ENCODE data around the gene MAPK7. TPM values are rescaled to one million over a fixed set of nuclear protein-coding genes. Genes with fewer than 3 reads are reported as not detected.

Gene MAPK7
- total RNA-seq, 4 donors from 2014 or later: 29.5 to 62.4 (median 39.3) TPM

DNA sequence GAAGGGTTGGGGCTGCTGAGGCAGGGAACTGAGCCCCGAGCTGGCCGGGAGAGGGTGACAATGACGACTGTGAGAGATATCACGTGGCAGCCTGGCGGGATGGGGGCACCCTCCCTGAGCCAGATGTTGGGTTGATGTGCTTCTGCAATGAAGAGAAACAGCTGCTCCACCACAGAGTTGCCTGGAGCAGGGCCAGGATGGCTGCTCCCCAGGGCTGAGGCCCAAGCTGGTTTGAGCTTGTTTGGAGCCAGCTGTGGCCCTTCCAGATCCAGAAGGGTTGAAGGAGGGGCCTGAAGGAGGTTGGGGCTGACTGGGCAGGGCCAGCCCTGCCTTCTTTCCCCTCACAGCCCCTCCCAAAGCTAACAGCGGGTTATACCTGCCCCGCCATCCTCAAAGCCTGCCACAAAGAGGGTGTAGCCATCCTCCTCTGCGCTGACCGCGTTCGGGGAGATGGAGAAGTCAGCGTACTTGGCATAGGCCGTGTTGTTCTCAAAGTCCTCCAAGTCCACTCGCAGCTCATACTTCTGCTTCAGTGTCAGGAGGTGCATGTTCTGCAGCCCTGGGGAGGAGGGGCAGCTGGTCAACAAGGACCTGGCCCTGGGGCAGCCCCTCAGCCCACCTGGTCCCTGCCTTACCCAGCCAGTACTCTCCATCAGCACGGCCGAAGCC is 6.6 kb downstream of the MAPK7 start:
- Histone ChIP-seq H3K4me1 (peaks cover 3 to 97% (median 56%) of the 10 kb centered on the region in 4 donors), H3K36me3 (peaks cover 2 to 48% (median 30%) of the 10 kb centered on the region in 3 donors), H3K27ac (peak overlapping the region; percentile 83 to 97 (median 96)), H3K4me3 (peak overlapping the region in 1 of 4 donors; percentile 6), H3K27me3 (no peaks in the 10 kb centered on the region), H3K9me3 (no peaks in the 10 kb centered on the region)
- DNase-seq (ENCODE audit: low spot score in 2 of 2): peak; percentile 92 to 94
- 28 to 40% methylated on average over 14 to 15 of the region's 16 CpGs for WGBS, 2 donors
- TF ChIP-seq EP300 (IDR thresholded peaks at IDR 0.05) (peak; percentile 29 to 90), POLR2A (IDR thresholded peaks at IDR 0.05) (peak in 1 of 2 donors; percentile 27)
- TF ChIP-seq, protein P1, sequence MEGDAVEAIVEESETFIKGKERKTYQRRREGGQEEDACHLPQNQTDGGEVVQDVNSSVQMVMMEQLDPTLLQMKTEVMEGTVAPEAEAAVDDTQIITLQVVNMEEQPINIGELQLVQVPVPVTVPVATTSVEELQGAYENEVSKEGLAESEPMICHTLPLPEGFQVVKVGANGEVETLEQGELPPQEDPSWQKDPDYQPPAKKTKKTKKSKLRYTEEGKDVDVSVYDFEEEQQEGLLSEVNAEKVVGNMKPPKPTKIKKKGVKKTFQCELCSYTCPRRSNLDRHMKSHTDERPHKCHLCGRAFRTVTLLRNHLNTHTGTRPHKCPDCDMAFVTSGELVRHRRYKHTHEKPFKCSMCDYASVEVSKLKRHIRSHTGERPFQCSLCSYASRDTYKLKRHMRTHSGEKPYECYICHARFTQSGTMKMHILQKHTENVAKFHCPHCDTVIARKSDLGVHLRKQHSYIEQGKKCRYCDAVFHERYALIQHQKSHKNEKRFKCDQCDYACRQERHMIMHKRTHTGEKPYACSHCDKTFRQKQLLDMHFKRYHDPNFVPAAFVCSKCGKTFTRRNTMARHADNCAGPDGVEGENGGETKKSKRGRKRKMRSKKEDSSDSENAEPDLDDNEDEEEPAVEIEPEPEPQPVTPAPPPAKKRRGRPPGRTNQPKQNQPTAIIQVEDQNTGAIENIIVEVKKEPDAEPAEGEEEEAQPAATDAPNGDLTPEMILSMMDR (IDR thresholded peaks at IDR 0.05): peak in 1 of 5 experiments; percentile 5

DNA sequence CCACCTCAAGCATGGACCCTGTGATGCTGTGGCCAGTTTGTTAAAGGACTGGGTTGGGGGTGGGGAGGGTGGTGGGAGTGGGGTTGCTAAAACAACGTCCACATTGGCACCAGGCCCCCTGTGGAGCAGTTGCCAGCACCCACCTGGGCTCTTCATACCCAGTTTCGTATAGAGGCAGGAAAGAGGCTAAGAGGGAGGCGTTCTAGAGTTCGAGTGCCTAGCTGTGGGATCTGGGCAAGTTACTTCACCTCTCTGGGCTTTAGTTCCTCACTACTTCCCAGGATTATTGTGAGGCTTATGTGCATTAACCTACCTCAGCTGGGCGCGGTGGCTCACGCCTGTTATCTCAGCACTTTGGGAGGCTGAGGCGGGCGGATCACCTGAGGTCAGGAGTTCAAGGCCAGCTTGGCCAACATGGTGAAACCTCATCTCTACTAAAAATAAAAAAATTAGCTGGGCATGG is 7.3 kb downstream of the MAPK7 start:
- H3K9me3 ChIP-seq: no peaks in the 10 kb centered on the region
- peaks cover 3 to 97% (median 60%) of the 10 kb centered on the region in 4 donors for H3K4me1 ChIP-seq
- H3K27ac ChIP-seq: peak overlapping the region; percentile 83 to 97 (median 96)
- no peaks in the 10 kb centered on the region for H3K27me3 ChIP-seq
- 84 to 85% methylated on average over 7 to 9 of the region's 9 CpGs for WGBS, 2 donors
- peak overlapping the region in 1 of 4 donors; percentile 6 for H3K4me3 ChIP-seq
- no peak for DNase-seq (ENCODE audit: low spot score in 2 of 2)
- TF ChIP-seq, protein P1 (IDR thresholded peaks at IDR 0.05): no peak
- TF ChIP-seq EP300 (IDR thresholded peaks at IDR 0.05): no peak
- no peak for TF ChIP-seq POLR2A (IDR thresholded peaks at IDR 0.05)
- H3K36me3 ChIP-seq: peaks cover 2 to 41% (median 25%) of the 10 kb centered on the region in 3 donors

DNA sequence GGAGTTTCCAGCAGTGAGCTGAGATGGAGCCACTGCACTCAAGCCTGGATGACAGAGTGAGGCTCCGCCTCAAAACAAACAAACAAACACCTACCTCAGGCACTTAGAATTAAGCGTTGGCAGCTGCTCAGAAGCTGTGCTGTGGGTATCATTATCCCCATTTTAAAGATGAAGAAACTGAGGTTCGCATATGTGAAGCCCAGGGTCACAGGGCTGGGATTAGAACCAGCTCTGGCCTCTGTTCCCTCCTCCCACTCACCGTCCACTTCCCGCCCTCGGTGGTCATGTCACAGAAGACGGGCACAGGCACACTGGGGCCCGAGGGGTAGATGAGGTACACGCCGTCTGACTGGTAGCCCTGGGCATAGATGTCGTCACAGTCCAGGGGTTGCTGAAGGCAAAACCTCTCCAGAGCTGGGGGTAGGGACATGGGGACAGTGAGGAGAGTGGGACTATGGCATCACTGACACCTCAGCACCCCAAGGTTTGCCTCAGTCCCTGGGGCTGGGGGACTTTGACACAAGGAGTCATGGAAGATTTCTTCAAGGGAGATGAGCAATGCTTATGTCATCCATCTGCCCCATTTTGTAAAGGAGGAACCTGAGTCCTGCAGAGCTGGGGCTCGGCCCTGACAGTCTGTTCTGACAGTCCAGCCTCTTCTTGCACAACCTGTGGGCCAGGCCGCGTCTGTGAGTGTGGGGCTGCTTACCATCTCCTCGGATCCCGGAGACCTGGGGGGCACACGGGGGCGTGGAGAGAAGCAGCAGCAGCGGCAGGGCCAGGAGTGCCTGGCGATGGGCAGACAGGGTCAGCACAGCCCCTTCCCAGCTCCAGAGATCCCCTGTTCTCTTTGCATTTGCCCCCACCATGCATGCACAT is 8.0 kb downstream of the MAPK7 start:
- H3K9me3 ChIP-seq: no peaks in the 10 kb centered on the region
- peak overlapping the region; percentile 83 to 97 (median 96) for H3K27ac ChIP-seq
- TF ChIP-seq EP300 (IDR thresholded peaks at IDR 0.05): no peak
- no peak for TF ChIP-seq POLR2A (IDR thresholded peaks at IDR 0.05)
- TF ChIP-seq, protein P1 (IDR thresholded peaks at IDR 0.05): no peak
- peak; percentile 62 to 69 for DNase-seq (ENCODE audit: low spot score in 2 of 2)
- peaks cover 0 to 34% (median 18%) of the 10 kb centered on the region in 3 donors for H3K36me3 ChIP-seq
- H3K27me3 ChIP-seq: no peaks in the 10 kb centered on the region
- H3K4me1 ChIP-seq: peaks cover 3 to 93% (median 60%) of the 10 kb centered on the region in 4 donors
- peak overlapping the region in 1 of 4 donors; percentile 32 for H3K4me3 ChIP-seq
- WGBS, 2 donors: 31 to 64% methylated on average over 13 to 20 of the region's 20 CpGs

DNA sequence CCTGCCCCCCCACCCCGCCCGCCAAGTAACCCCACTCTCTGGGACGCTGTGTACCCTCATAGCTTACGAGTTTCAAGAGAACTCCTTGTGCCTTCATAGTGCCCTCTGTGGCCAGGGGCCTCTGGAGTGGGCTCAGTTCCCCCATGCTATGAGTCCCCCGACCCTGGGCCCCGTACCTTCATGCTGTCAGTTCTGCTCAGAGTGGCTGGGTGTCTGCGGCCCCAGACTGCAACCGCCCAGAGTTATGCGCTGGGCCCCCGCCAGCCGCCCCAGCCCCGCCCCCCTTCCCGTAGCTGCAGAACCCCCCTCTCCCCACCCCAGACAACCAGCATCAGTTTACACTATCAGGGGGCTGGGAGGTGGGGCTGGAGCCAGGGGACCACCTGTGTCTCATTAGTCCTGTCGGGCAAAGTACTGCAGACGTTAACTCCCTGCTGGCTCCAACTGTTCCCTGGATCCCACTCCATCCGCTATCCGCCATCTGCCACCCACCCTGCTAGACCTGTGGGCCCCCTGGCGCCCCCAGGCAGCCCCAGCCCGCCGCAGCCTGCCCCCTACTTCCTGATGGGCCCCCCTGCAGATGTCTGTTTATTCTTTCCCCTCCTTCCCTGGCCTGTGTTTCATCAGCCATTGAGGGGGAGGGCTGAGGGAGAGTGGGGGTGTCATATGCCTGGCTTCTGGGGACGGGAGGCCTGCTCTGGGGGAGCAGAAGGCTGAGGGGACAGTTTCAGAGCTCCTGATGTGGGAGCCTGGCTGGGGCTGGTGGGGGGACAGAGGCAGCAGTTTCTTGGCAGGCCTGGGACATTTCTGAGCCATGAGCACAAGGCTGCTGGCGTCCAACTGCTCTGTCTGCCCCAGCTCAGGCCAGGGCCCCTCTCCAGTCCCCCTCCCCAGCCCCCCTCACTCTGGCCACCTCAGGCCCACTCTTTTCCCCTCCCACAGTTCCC is 8.9 kb downstream of the MAPK7 start, which contains the start of gene MFAP4:
TSS of gene MFAP4 (minus strand) at position 217 of the 947 bp plus-strand sequence. CDS start at position 182, 35 bp downstream.
- Histone ChIP-seq H3K27me3 (no peaks in the 10 kb centered on the region), H3K36me3 (peaks cover 0 to 24% (median 8%) of the 10 kb centered on the region in 3 donors), H3K27ac (peak within 1 kb of the TSS; percentile 83 to 97 (median 96)), H3K4me3 (peak within 1 kb of the TSS in 3 of 4 donors; percentile 8 to 32 (median 15)), H3K9me3 (no peaks in the 10 kb centered on the region), H3K4me1 (peaks cover 3 to 83% (median 60%) of the 10 kb centered on the region in 4 donors)
- DNase-seq (ENCODE audit: low spot score in 2 of 2): peak; percentile 56 to 65
- WGBS, 2 donors: 0 to 7% methylated on average over 8 to 19 of the region's 22 CpGs
- TF ChIP-seq EP300 (IDR thresholded peaks at IDR 0.05) (peak in 1 of 2 donors; percentile 69), POLR2A (IDR thresholded peaks at IDR 0.05) (no peak)
- TF ChIP-seq, protein P1 (IDR thresholded peaks at IDR 0.05): no peak
